Esophagus (tissue), 2 donors: ENCODE results near the gene BLCAP. TPM values are rescaled to one million over a fixed set of nuclear protein-coding genes. Genes with fewer than 3 reads are reported as not detected.

Source experiments
- H3K27ac ChIP-seq, 2 donors: one replicate each; pipeline ENCODE4 v1.5.1; 2013; ENCODE audit warnings: low read depth in 2 of 2, mild to moderate bottlenecking in 2 of 2, inconsistent platforms in 1 of 2, low read length in 1 of 2, moderate library complexity in 1 of 2
- H3K27me3 ChIP-seq, 2 donors: one replicate each; pipeline ENCODE4 v1.6.1; 2013; ENCODE audit warnings: low read length in 2 of 2, control low read depth in 1 of 2, mild to moderate bottlenecking in 1 of 2; ENCODE audit not compliant: insufficient read depth in 2 of 2, control insufficient read depth in 1 of 2
- H3K36me3 ChIP-seq, 2 donors: one replicate each; pipeline ENCODE4 v1.6.1; 2013; ENCODE audit warnings: low read length in 1 of 2; ENCODE audit not compliant: control insufficient read depth in 2 of 2, insufficient read depth in 2 of 2
- H3K4me1 ChIP-seq, 2 donors: one replicate each; pipeline ENCODE4 v1.6.1; 2013; ENCODE audit warnings: low read length in 1 of 2; ENCODE audit not compliant: control insufficient read depth in 2 of 2, insufficient read depth in 2 of 2
- H3K4me3 ChIP-seq, 2 donors: one replicate each; pipeline ENCODE4 v1.5.1; 2013; ENCODE audit warnings: low read length in 2 of 2, mild to moderate bottlenecking in 2 of 2, low read depth in 1 of 2, moderate library complexity in 1 of 2
- H3K9me3 ChIP-seq, 2 donors: one replicate each; pipeline ENCODE4 v1.6.1; 2013; ENCODE audit warnings: mild to moderate bottlenecking in 2 of 2, low read depth in 1 of 2, low read length in 1 of 2, moderate library complexity in 1 of 2; ENCODE audit not compliant: control insufficient read depth in 2 of 2, insufficient read depth in 1 of 2
- WGBS, 2 donors: extraction: QIAGEN DNeasy Blood & Tissue Kit; methylation state at CpG; one replicate each; pipeline ENCODE4 v1.1.7; 2013; 5-methylcytosine and 5-hydroxymethylcytosine counted together
- polyA plus RNA-seq, 2 donors: library from polyadenylated mRNA; stranded (reverse); fragments of 200-250 nt; gene quantifications; one replicate each; pipeline ENCODE4 v1.2.3, GENCODE V29; 2013
- donor health status: healthy with polysubstance abuse.
- donor health status: Bipolar disorder and iron deficiency.

BLCAP gene
- polyA plus RNA-seq, 2 donors = 45.7 to 80.2 TPM

DNA sequence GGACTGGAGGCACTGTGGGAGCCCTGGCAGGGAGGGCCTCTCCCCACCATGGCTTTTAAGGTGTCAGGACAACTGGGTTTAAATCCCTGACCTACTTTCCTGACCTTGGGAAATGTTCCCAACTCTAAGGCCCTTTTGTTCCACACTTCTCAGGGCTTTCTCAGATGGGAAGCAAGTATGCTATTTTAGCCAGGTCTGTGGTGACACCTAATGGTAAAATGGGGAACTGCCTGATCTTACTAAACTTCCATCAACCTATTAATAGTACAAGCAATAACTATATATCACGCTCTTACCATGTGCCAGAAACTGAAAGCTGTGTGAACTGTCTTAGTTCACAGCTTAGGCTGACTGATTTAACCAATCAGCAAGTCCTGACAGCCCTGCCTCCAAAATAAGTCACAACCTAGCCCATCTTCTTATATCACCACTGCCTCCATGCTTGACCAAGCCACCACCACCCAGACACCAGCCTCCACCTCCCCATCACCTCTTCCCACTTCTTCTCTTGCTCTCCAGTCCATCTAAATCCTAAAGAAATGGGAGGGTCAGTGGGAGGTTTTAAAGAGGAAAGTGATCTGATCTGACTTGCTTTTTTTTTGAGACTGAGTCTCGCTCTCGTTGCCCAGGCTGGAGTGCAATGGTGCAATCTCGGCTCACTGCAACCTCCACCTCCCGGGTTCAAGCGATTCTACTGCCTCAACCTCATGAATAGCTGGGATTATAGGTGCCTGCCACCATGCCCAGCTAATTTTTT, 6.9 kb upstream of the BLCAP start:
- Histone ChIP-seq H3K4me3 (no peak overlapping the region), H3K9me3 (no peaks in the 10 kb centered on the region), H3K4me1 (peaks cover 0 to 2% of the 10 kb centered on the region in 2 donors), H3K27ac (peak overlapping the region in 1 of 2 donors; percentile 28), H3K27me3 (no peaks in the 10 kb centered on the region), H3K36me3 (no peaks in the 10 kb centered on the region)
- 68 to 71% methylated on average over 6 of the region's 6 CpGs for WGBS, 2 donors

DNA sequence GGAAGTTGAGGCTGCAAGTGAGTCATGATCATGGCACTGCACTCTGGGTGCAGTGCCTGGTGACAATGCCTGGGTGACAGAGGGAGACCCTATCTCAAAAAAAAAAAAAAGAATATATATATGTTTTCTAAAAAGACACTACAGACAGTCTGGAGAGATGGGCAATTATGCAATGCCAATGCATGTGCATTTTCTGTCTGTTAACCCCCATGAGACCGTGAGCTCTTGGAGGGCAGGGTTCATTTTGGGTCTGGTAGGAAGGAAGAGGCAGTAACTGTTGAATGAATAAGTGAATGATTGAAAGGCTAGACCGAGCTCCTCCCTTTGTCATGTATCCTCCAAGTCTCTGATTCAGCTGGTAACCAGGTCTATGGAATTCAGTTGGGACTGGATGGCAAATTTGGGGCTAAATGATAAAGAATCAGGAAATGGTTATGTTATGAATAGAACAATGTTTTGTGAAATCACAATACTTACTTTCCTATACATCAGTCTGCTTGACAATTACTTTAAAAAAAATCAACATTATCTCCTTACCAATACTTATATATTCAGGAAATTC, 5.6 kb upstream of the BLCAP start:
- WGBS, 2 donors = 76 to 86% methylated on average over 2 of the region's 2 CpGs
- no peaks in the 10 kb centered on the region for H3K36me3 ChIP-seq
- peaks cover 0 to 8% of the 10 kb centered on the region in 2 donors for H3K4me1 ChIP-seq
- H3K27me3 ChIP-seq = no peaks in the 10 kb centered on the region
- no peak overlapping the region for H3K4me3 ChIP-seq
- H3K9me3 ChIP-seq = no peaks in the 10 kb centered on the region
- no peak overlapping the region for H3K27ac ChIP-seq

GRCh38 chr20:37531856-37532255, 4.2 kb upstream of the BLCAP start:
- H3K27me3 ChIP-seq = no peaks in the 10 kb centered on the region
- 86 to 87% methylated on average over 3 of the region's 3 CpGs for WGBS, 2 donors
- no peaks in the 10 kb centered on the region for H3K9me3 ChIP-seq
- peaks cover 0 to 8% of the 10 kb centered on the region in 2 donors for H3K4me1 ChIP-seq
- H3K27ac ChIP-seq = no peak overlapping the region
- no peak overlapping the region for H3K4me3 ChIP-seq
- H3K36me3 ChIP-seq = no peaks in the 10 kb centered on the region

DNA sequence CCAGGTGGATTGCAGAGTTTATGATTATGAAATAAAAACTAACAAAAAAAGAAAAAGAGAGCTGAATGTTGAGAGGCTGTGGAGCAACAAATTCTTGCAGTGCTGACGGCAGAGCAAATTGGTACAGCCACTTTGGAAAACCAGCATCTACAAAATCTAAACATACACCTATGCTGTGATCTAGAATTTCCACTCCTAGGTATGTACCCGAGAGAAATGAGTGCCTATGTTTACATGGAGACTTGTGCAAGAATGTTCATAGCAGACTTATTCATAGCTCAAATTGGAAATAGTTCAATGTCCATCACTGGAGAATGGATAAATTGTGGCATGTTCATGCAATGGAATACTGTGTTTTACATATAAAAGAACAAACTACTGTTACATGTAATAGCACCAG, 3.0 kb upstream of the BLCAP start:
- WGBS, 2 donors = 67 to 75% methylated on average over 2 of the region's 2 CpGs
- Histone ChIP-seq H3K9me3 (no peaks in the 10 kb centered on the region), H3K4me1 (peaks cover 2 to 8% of the 10 kb centered on the region in 2 donors), H3K27me3 (no peaks in the 10 kb centered on the region), H3K36me3 (no peaks in the 10 kb centered on the region), H3K27ac (no peak overlapping the region), H3K4me3 (no peak overlapping the region)

GRCh38 chr20:37529968-37530600, 2.4 kb upstream of the BLCAP start:
- Histone ChIP-seq H3K9me3 (no peaks in the 10 kb centered on the region), H3K27me3 (no peaks in the 10 kb centered on the region), H3K4me1 (peaks cover 8 to 12% of the 10 kb centered on the region in 2 donors), H3K27ac (no peak overlapping the region), H3K4me3 (no peak overlapping the region), H3K36me3 (no peaks in the 10 kb centered on the region)
- 82 to 83% methylated on average over 10 of the region's 10 CpGs for WGBS, 2 donors

DNA sequence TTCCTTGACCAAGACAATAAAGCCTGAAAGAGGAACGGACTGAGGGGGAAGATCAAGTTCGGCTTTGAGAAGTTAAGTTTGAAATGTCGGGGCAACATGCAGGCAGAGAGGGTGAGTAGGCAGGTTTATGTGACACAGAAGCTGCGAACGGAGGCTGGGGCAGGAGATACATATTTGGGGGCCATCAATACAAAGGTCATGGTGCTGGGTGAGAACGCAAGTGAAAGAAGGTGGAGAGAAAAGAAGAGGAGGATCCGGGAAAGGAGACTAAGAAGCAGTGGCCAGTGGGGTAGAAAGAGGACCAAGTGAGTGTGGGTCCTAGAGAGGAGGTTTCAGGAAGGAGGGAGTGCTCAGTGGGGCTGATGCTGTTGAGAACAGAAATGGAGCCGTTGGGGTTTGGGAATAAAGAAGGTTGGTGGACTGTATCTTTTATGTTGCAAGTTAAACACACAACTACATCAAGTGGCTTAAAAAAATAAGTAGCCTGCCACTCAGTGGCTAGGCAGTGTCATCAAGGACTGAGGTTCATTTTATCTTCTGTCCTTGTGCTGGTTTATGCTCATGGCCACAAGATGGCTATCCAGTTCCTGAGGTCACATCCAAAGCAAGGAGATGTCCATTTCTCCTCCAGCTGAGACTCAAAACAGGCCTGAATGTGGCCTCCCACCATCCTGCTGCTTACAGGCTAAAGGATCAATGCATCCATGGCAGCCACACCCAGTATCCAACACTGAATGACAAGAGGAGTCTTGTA, 1.7 kb upstream of the BLCAP start:
- Histone ChIP-seq H3K27ac (peak overlapping the region in 1 of 2 donors; percentile 96), H3K4me3 (no peak overlapping the region), H3K36me3 (no peaks in the 10 kb centered on the region), H3K9me3 (no peaks in the 10 kb centered on the region), H3K27me3 (no peaks in the 10 kb centered on the region), H3K4me1 (peaks cover 8 to 19% of the 10 kb centered on the region in 2 donors)
- WGBS, 2 donors = 76 to 77% methylated on average over 8 of the region's 8 CpGs

- no peaks in the 10 kb centered on the region for H3K36me3 ChIP-seq
- H3K4me3 ChIP-seq = peak overlapping the region; percentile 79 to 99
- 37 to 40% methylated on average over 10 of the region's 10 CpGs for WGBS, 2 donors
- H3K9me3 ChIP-seq = no peaks in the 10 kb centered on the region
- H3K27me3 ChIP-seq = no peaks in the 10 kb centered on the region
- peaks cover 8 to 23% of the 10 kb centered on the region in 2 donors for H3K4me1 ChIP-seq
- H3K27ac ChIP-seq = peak overlapping the region; percentile 95 to 96
Observed at GRCh38 chr20:37528446-37529213, 954 bp upstream of the BLCAP start.

- Histone ChIP-seq H3K4me1 (peaks cover 11 to 30% of the 10 kb centered on the region in 2 donors), H3K36me3 (peaks cover 0 to 2% of the 10 kb centered on the region in 2 donors), H3K9me3 (no peaks in the 10 kb centered on the region), H3K27me3 (no peaks in the 10 kb centered on the region), H3K27ac (peak overlapping the region; percentile 95 to 96), H3K4me3 (peak overlapping the region; percentile 79 to 99)
- WGBS, 2 donors = 0 to 1% methylated on average over 28 of the region's 28 CpGs
Observed at GRCh38 chr20:37526839-37527637, 638 bp downstream of the BLCAP start.
